Gastrocnemius medialis (tissue), 4 donors: ENCODE measurements around the gene GJC2. TPM values are rescaled to one million over a fixed set of nuclear protein-coding genes. Genes with fewer than 3 reads are reported as not detected.

Experiments used
- ATAC-seq, 2 donors: fragments of 150-250 bp; one replicate each; pipeline ENCODE4 v1.9.1; 2016
- DNase-seq, 2 donors: peaks; one replicate each; pipeline ENCODE4 v3.0.0-alpha.2; 2019
- H3K27ac ChIP-seq, 4 donors: fragments of 200-600 bp; sonication (generic); 1 replicate in 1 of 4; 2 replicates in 3 of 4; pipeline ENCODE4 v1.5.1; 2016 to 2018; ENCODE audit warnings: mild to moderate bottlenecking in 2 of 4, moderate library complexity in 1 of 4
- H3K27me3 ChIP-seq, 3 donors: fragments of 200-600 bp; sonication (generic) in 2 of 3; 1 replicate in 1 of 3; 2 replicates in 2 of 3; pipeline versions ENCODE4 v1.5.1 to v1.6.0; 2016 to 2019; ENCODE audit warnings: mild to moderate bottlenecking in 1 of 3, moderate library complexity in 1 of 3
- H3K36me3 ChIP-seq, 2 donors: fragments of 200-600 bp; sonication (generic) in 1 of 2; one replicate each; pipeline ENCODE4 v1.5.1; 2017 to 2018
- H3K4me1 ChIP-seq, 2 donors: fragments of 200-600 bp; sonication (generic) in 1 of 2; one replicate each; pipeline ENCODE4 v1.5.1; 2016 to 2017; ENCODE audit warnings: mild to moderate bottlenecking in 2 of 2
- H3K4me3 ChIP-seq, 4 donors: fragments of 200-600 bp; sonication (generic) in 3 of 4; 1 replicate in 1 of 4; 2 replicates in 3 of 4; pipeline ENCODE4 v1.5.1; 2016 to 2019; ENCODE audit warnings: mild to moderate bottlenecking in 2 of 4
- H3K9me3 ChIP-seq, 3 donors: fragments of 200-600 bp; sonication (generic) in 2 of 3; 1 replicate in 1 of 3; 2 replicates in 2 of 3; pipeline ENCODE4 v1.5.1; 2016 to 2019
- CTCF ChIP-seq, 5 experiments: fragments of 450-650 bp in 3 of 5; fragments of 200-600 bp in 2 of 5; sonication (generic) in 2 of 5; IDR thresholded peaks in 4 of 5; conservative IDR thresholded peaks in 1 of 5; 1 replicate in 4 of 5; 2 replicates in 1 of 5; pipeline ENCODE4 v1.5.1; 2016 to 2019; ENCODE audit warnings: antibody characterized with exemption in 5 of 5, mild to moderate bottlenecking in 3 of 5, moderate library complexity in 3 of 5
- POLR2A ChIP-seq, 2 donors: fragments of 450-650 bp; IDR thresholded peaks; one replicate each; pipeline ENCODE4 v1.6.1; 2017; ENCODE audit warnings: antibody characterized with exemption in 2 of 2, mild to moderate bottlenecking in 2 of 2, moderate library complexity in 2 of 2
- in situ Hi-C, 4 donors: fragments of 200-750 bp; cut with MboI; loops; one replicate each; pipeline versions ENCODE4 v1.15.0 to v1.8.0; 2017; ENCODE audit warnings: low sequenced_read_pairs in 4 of 4
- intact Hi-C: fragments of 100-400 bp; cut with DNase I; formaldehyde crosslinking; loops from one replicate; pipeline ENCODE4 v1.15.1; 2023; ENCODE audit warnings: low total_unique reads
- total RNA-seq, 4 donors: library from RNA; depleted of rRNA; stranded (reverse); fragments of >200 nt; gene quantifications; one replicate each; pipeline versions ENCODE4 v1.1.0 to v1.2.3, GENCODE V29; 2016

The GJC2 gene
- total RNA-seq, 4 donors from 2014 or later = 0.26 to 0.64 TPM; not detected in 2

GRCh38 chr1:228163776-228164519, 14.2 kb downstream of the GJC2 start:
- H3K36me3 ChIP-seq = no peaks in the 10 kb centered on the region
- peaks cover 0 to 6% (median 3%) of the 10 kb centered on the region in 3 donors for H3K27me3 ChIP-seq
- in situ Hi-C loops (no loop called here), intact Hi-C loops (no loop called here)
- no peak for DNase-seq
- H3K4me1 ChIP-seq = peaks cover 31 to 39% of the 10 kb centered on the region in 2 donors
- TF ChIP-seq POLR2A (IDR thresholded peaks at IDR 0.05) (no peak), CTCF (IDR thresholded peaks at IDR 0.05 in 4 of 5, conservative IDR thresholded peaks at IDR 0.05 in 1 of 5) (no peak)
- no peak for ATAC-seq
- H3K4me3 ChIP-seq = no peak overlapping the region
- peak overlapping the region; percentile 54 to 100 (median 98) for H3K27ac ChIP-seq
- no peaks in the 10 kb centered on the region for H3K9me3 ChIP-seq

GRCh38 chr1:228164561-228165371, 15.0 kb downstream of the GJC2 start:
- Histone ChIP-seq H3K27ac (peak overlapping the region; percentile 97 to 100 (median 99)), H3K36me3 (no peaks in the 10 kb centered on the region), H3K9me3 (no peaks in the 10 kb centered on the region), H3K4me1 (peaks cover 31 to 39% of the 10 kb centered on the region in 2 donors), H3K4me3 (peak overlapping the region; percentile 63 to 96 (median 66)), H3K27me3 (peaks cover 0 to under 1% (median 0%) of the 10 kb centered on the region in 3 donors)
- TF ChIP-seq CTCF (IDR thresholded peaks at IDR 0.05 in 4 of 5, conservative IDR thresholded peaks at IDR 0.05 in 1 of 5) (no peak), POLR2A (IDR thresholded peaks at IDR 0.05) (no peak)
- ATAC-seq (peak; percentile 3 to 17), DNase-seq (no peak)
- in situ Hi-C loops (no loop called here), intact Hi-C loops (loop anchor here (1.0 kb wide), 1 partner anchor 24 kb away; the partner anchor contains the start of gene GUK1)

- DNase-seq = peak; percentile 99
- peak; percentile 78 to 80 for ATAC-seq
- in situ Hi-C loops = no loop called here
Observed at GRCh38 chr1:228165372-228166169, 15.8 kb downstream of the GJC2 start, which contains the start of gene IBA57. TSS of gene IBA57 (plus strand) at chr1:228165804. CDS start at chr1:228165817, 13 bp downstream.

More at GRCh38 chr1:228165372-228166169, 15.8 kb downstream of the GJC2 start, which contains the start of gene IBA57:
- intact Hi-C loops = loop anchor here (1.0 kb wide), 4 partner anchors 25 to 83 kb away; partner anchors contain the start of genes ARF1 and GUK1
- H3K27ac ChIP-seq = peak within 1 kb of the TSS; percentile 97 to 100 (median 99)
- H3K27me3 ChIP-seq = no peaks in the 10 kb centered on the region
- no peaks in the 10 kb centered on the region for H3K9me3 ChIP-seq
- TF ChIP-seq POLR2A (IDR thresholded peaks at IDR 0.05) = peak; percentile 96 to 97
- peak; percentile 89 to 100 (median 99) for TF ChIP-seq CTCF (IDR thresholded peaks at IDR 0.05 in 4 of 5, conservative IDR thresholded peaks at IDR 0.05 in 1 of 5)
- no peaks in the 10 kb centered on the region for H3K36me3 ChIP-seq
- H3K4me1 ChIP-seq = peaks cover 31 to 39% of the 10 kb centered on the region in 2 donors
- H3K4me3 ChIP-seq = peak within 1 kb of the TSS; percentile 64 to 96 (median 66)
